SK-N-SH treated with all-trans-retinoic acid at 6 μM for 48 hours (cell line): ENCODE measurements around the gene ADAM23.

Source experiments
- ARNTL ChIP-seq: fragments of 450-650 bp; formaldehyde crosslinking; IDR thresholded peaks from 2 replicates; pipeline ENCODE4 v1.5.0; 2020; ENCODE audit warnings: low read depth, mild to moderate bottlenecking, moderate library complexity, borderline replicate concordance
- CREB5 ChIP-seq: fragments of 250-450 bp; sonication (Bioruptor Pico); IDR thresholded peaks from 2 replicates; pipeline ENCODE4 v1.5.1; 2020; ENCODE audit warnings: low read depth, mild to moderate bottlenecking, moderate library complexity
- PATZ1 ChIP-seq: fragments of 250-450 bp; sonication (Bioruptor Pico); IDR thresholded peaks from 2 replicates; pipeline ENCODE4 v1.8.0; 2020; ENCODE audit warnings: mild to moderate bottlenecking, moderate library complexity, borderline replicate concordance
- TCF4 ChIP-seq: fragments of 250-450 bp; sonication (Bioruptor Pico); IDR thresholded peaks from 2 replicates; pipeline ENCODE4 v1.8.0; 2021; ENCODE audit warnings: mild to moderate bottlenecking, moderate library complexity, borderline replicate concordance
- TOX ChIP-seq: fragments of 250-450 bp; sonication (Bioruptor Pico); IDR thresholded peaks from 2 replicates; pipeline ENCODE4 v1.8.0; 2021; ENCODE audit warnings: mild to moderate bottlenecking, moderate library complexity, borderline replicate concordance
- TSHZ2 ChIP-seq: fragments of 250-450 bp; sonication (Bioruptor Pico); IDR thresholded peaks from 2 replicates; pipeline ENCODE4 v1.5.0; 2020; ENCODE audit warnings: mild to moderate bottlenecking, moderate library complexity
- ZC3H10 ChIP-seq: fragments of 250-450 bp; sonication (Bioruptor Pico); IDR thresholded peaks from 2 replicates; pipeline ENCODE4 v1.5.1; 2021; ENCODE audit warnings: mild to moderate bottlenecking, moderate library complexity
- ZFP30 ChIP-seq: fragments of 450-650 bp; formaldehyde crosslinking; IDR thresholded peaks from 2 replicates; pipeline ENCODE4 v1.5.0; 2022; ENCODE audit warnings: mild to moderate bottlenecking, moderate library complexity

GRCh38 chr2:206533977-206534376 is 90.6 kb downstream of the ADAM23 start:
- TF ChIP-seq PATZ1: no peak
- TF ChIP-seq TSHZ2 (CRISPR knock-in tag): no peak
- no peak for TF ChIP-seq CREB5 (CRISPR knock-in tag)
- TF ChIP-seq ZFP30: no peak
- no peak for TF ChIP-seq ZC3H10
- no peak for TF ChIP-seq TCF4 (CRISPR knock-in tag)
- no peak for TF ChIP-seq TOX (CRISPR knock-in tag)
- TF ChIP-seq ARNTL (CRISPR knock-in tag): no peak
